Keratinocyte (primary cell): ENCODE results near the gene FBXO15.

Source experiments
- CTCF ChIP-seq, 3 experiments: IDR thresholded peaks in 1 of 3; conservative IDR thresholded peaks in 1 of 3; optimal IDR thresholded peaks in 1 of 3; 2 replicates in 2 of 3; 3 replicates in 1 of 3; pipeline versions ENCODE3 to v1.5.1; 2011; ENCODE audit warnings: low read length in 3 of 3, mild to moderate bottlenecking in 3 of 3, moderate library complexity in 2 of 3, control low read depth in 1 of 3, inconsistent platforms in 1 of 3; ENCODE audit not compliant: insufficient read depth in 2 of 3; ENCODE audit errors: extremely low read depth in 1 of 3
- EZH2 ChIP-seq: IDR thresholded peaks from one replicate; pipeline ENCODE4 v1.6.1; 2012; ENCODE audit warnings: inconsistent platforms, mild to moderate bottlenecking, low read length, moderate library complexity

- TF ChIP-seq CTCF (optimal IDR thresholded peaks at IDR 0.05 in 1 of 3, IDR thresholded peaks at IDR 0.05 in 1 of 3, conservative IDR thresholded peaks at IDR 0.05 in 1 of 3; ENCODE audit: extremely low read depth in 1 of 3, insufficient read depth in 2 of 3, low read length in 3 of 3), result no peak
- TF ChIP-seq EZH2, result no peak
These were observed 878 bp downstream of the FBXO15 start for GRCh38 chr18:74146756-74147155.
